T-helper 17 cell (primary cell): ENCODE data around the gene INPP4B. TPM values are rescaled to one million over a fixed set of nuclear protein-coding genes. Genes with fewer than 3 reads are reported as not detected.

Experiments
- ATAC-seq: fragments of 150-1000 bp; cut with Tn5 transposase; 2 replicates; pipeline ENCODE4 v1.10.0; 2021; ENCODE audit warnings: mild to moderate bottlenecking, moderate library complexity
- DNase-seq, 3 donors: peaks; one replicate each; pipeline versions ENCODE4 v3.0.0 to v3.0.0-alpha.2; 2020 to 2021
- H3K9me3 ChIP-seq: one replicate; pipeline ENCODE4 v1.7.0; 2013; ENCODE audit warnings: low read length, mild to moderate bottlenecking; ENCODE audit not compliant: control insufficient read depth, poor library complexity, severe bottlenecking
- H3K27ac Mint-ChIP-seq: one replicate; pipeline ENCODE4 v1.8.0; 2022; ENCODE audit warnings: mild to moderate bottlenecking, moderate library complexity, mixed read lengths
- H3K27me3 Mint-ChIP-seq: one replicate; pipeline ENCODE4 v1.8.0; 2022; ENCODE audit warnings: mixed read lengths
- H3K36me3 Mint-ChIP-seq: one replicate; pipeline ENCODE4 v1.8.0; 2022; ENCODE audit warnings: low read depth, mixed read lengths
- H3K4me1 Mint-ChIP-seq: one replicate; pipeline ENCODE4 v1.8.0; 2022; ENCODE audit warnings: mild to moderate bottlenecking, mixed read lengths
- H3K4me3 Mint-ChIP-seq: one replicate; pipeline ENCODE4 v1.8.0; 2022; ENCODE audit warnings: mild to moderate bottlenecking, moderate library complexity, mixed read lengths
- total RNA-seq, 4 donors: library from RNA in 2 of 4; stranded (reverse) in 2 of 4; gene quantifications; one replicate each; pipeline ENCODE4 v1.2.3 and lab custom pipeline; 2022 to 2026

The INPP4B gene
- total RNA-seq, 2 donors from 2014 or later: 91.8 to 102 TPM

DNA sequence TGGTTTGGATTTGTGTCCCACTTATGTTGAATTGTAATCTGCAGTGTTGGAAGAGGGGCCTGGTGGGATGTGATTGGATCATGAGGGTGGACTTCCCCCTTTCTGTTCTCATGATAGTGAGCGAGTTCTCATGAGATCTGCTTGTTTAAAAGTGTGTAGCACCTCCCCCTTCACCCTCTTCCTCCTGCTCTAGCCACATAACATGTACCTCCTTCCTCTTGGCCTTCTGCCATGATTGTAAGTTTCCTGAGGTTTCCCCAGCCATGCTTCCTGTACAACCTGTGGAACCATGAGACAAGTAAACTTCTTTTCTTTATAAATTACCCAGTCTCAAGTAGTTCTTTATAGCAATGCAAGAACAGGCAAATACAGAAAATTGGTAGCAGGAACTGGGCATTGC, 138.7 kb downstream of the INPP4B start:
- Mint-ChIP-seq H3K27me3 (no peaks in the 10 kb centered on the region), H3K4me3 (peak overlapping the region; percentile 1), H3K4me1 (peaks cover 4% of the 10 kb centered on the region), H3K36me3 (peaks cover 4% of the 10 kb centered on the region), H3K27ac (no peak overlapping the region)
- no peak for ATAC-seq
- DNase-seq: no peak
- H3K9me3 ChIP-seq: no peaks in the 10 kb centered on the region

- no peaks in the 10 kb centered on the region for H3K9me3 ChIP-seq
- no peak overlapping the region for H3K4me3 Mint-ChIP-seq
- ATAC-seq: no peak
- peaks cover 4% of the 10 kb centered on the region for H3K36me3 Mint-ChIP-seq
- peaks cover 4% of the 10 kb centered on the region for H3K4me1 Mint-ChIP-seq
- DNase-seq: no peak
- H3K27me3 Mint-ChIP-seq: no peaks in the 10 kb centered on the region
- no peak overlapping the region for H3K27ac Mint-ChIP-seq
Observed at GRCh38 chr4:142706381-142706780, 139.7 kb downstream of the INPP4B start.

GRCh38 chr4:142705820-142706219, 140.3 kb downstream of the INPP4B start:
- ATAC-seq (no peak), DNase-seq (no peak)
- Mint-ChIP-seq H3K27me3 (no peaks in the 10 kb centered on the region), H3K4me1 (peaks cover 8% of the 10 kb centered on the region), H3K4me3 (no peak overlapping the region), H3K36me3 (peaks cover 4% of the 10 kb centered on the region), H3K27ac (no peak overlapping the region)
- no peaks in the 10 kb centered on the region for H3K9me3 ChIP-seq

DNA sequence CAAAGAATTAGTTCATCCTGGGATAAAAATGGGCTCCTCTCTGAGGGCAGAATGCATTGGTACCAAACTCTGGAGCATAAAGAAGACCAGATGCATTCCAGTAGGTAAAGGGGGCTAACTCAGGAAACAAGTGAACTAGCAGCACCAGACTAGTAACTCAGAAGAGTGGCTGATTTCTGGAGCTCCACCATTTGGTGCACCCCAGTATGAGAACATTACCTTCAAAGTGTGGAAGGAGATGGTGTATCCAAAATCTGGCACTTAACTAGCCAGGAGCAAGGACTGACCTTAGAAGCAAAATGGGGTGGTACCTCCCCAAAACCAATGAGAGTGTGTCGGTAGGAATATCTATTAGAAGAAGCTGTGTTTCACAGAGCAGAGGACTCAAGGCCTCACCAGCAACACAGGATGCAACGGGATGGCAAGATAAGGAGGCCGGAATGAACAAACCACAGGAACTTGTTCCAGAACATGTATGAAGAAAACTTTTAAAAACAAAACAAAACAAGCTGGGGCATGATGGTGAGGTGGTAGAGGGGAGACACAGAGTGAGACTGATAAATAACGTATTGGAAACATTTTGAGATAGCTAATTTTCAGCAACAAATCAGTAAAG, 142.3 kb downstream of the INPP4B start:
- H3K9me3 ChIP-seq: no peaks in the 10 kb centered on the region
- H3K4me1 Mint-ChIP-seq: peaks cover 18% of the 10 kb centered on the region
- H3K36me3 Mint-ChIP-seq: peaks cover 7% of the 10 kb centered on the region
- no peaks in the 10 kb centered on the region for H3K27me3 Mint-ChIP-seq
- ATAC-seq (peak; percentile 81), DNase-seq (peak in 1 of 3 donors; percentile 8)
- no peak overlapping the region for H3K4me3 Mint-ChIP-seq
- no peak overlapping the region for H3K27ac Mint-ChIP-seq

- H3K4me3 Mint-ChIP-seq: peak overlapping the region; percentile 26
- no peaks in the 10 kb centered on the region for H3K9me3 ChIP-seq
- DNase-seq (no peak), ATAC-seq (no peak)
- peaks cover 5% of the 10 kb centered on the region for H3K36me3 Mint-ChIP-seq
- peaks cover 35% of the 10 kb centered on the region for H3K4me1 Mint-ChIP-seq
- H3K27ac Mint-ChIP-seq: peak overlapping the region; percentile 94
- H3K27me3 Mint-ChIP-seq: no peaks in the 10 kb centered on the region
Observed at GRCh38 chr4:142701017-142701416, 145.1 kb downstream of the INPP4B start.

GRCh38 chr4:142700531-142700930, 145.6 kb downstream of the INPP4B start:
- ATAC-seq (peak; percentile 14), DNase-seq (no peak)
- Mint-ChIP-seq H3K4me3 (peak overlapping the region; percentile 26), H3K27me3 (no peaks in the 10 kb centered on the region), H3K4me1 (peaks cover 39% of the 10 kb centered on the region), H3K36me3 (peaks cover 5% of the 10 kb centered on the region), H3K27ac (peak overlapping the region; percentile 94)
- H3K9me3 ChIP-seq: no peaks in the 10 kb centered on the region

DNA sequence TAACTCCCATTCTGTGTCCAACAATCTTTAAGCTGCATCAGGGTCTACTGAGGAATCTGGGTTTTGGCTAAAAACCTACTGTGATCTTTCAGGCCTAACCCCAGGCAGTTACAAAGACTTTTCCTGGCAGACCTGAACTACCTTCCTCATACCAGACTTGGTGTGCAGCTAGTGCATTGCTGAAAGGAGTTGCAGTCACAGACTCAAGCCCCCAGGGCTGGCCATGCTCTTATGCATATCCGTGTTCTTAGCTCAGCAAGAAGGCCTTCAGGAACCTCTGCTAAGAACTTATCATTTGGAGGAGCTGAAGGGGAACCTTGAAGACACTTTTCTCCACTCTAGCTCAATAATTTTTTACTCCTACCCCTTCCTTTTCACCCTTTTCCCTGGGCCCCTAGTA, 147.5 kb downstream of the INPP4B start:
- no peak for DNase-seq
- Mint-ChIP-seq H3K36me3 (peaks cover 5% of the 10 kb centered on the region), H3K4me1 (peaks cover 39% of the 10 kb centered on the region), H3K27ac (peak overlapping the region; percentile 94), H3K4me3 (no peak overlapping the region), H3K27me3 (no peaks in the 10 kb centered on the region)
- ATAC-seq: no peak
- H3K9me3 ChIP-seq: no peaks in the 10 kb centered on the region

- H3K36me3 Mint-ChIP-seq: peaks cover 5% of the 10 kb centered on the region
- H3K9me3 ChIP-seq: no peaks in the 10 kb centered on the region
- no peak overlapping the region for H3K4me3 Mint-ChIP-seq
- H3K27ac Mint-ChIP-seq: peak overlapping the region; percentile 94
- H3K27me3 Mint-ChIP-seq: no peaks in the 10 kb centered on the region
- no peak for ATAC-seq
- H3K4me1 Mint-ChIP-seq: peaks cover 37% of the 10 kb centered on the region
- no peak for DNase-seq
Observed at GRCh38 chr4:142697928-142698327, 148.2 kb downstream of the INPP4B start.

GRCh38 chr4:142697320-142697719, 148.8 kb downstream of the INPP4B start:
- H3K27me3 Mint-ChIP-seq: no peaks in the 10 kb centered on the region
- DNase-seq (no peak), ATAC-seq (no peak)
- H3K9me3 ChIP-seq: no peaks in the 10 kb centered on the region
- peak overlapping the region; percentile 94 for H3K27ac Mint-ChIP-seq
- peaks cover 5% of the 10 kb centered on the region for H3K36me3 Mint-ChIP-seq
- H3K4me1 Mint-ChIP-seq: peaks cover 35% of the 10 kb centered on the region
- peak overlapping the region; percentile 46 for H3K4me3 Mint-ChIP-seq

DNA sequence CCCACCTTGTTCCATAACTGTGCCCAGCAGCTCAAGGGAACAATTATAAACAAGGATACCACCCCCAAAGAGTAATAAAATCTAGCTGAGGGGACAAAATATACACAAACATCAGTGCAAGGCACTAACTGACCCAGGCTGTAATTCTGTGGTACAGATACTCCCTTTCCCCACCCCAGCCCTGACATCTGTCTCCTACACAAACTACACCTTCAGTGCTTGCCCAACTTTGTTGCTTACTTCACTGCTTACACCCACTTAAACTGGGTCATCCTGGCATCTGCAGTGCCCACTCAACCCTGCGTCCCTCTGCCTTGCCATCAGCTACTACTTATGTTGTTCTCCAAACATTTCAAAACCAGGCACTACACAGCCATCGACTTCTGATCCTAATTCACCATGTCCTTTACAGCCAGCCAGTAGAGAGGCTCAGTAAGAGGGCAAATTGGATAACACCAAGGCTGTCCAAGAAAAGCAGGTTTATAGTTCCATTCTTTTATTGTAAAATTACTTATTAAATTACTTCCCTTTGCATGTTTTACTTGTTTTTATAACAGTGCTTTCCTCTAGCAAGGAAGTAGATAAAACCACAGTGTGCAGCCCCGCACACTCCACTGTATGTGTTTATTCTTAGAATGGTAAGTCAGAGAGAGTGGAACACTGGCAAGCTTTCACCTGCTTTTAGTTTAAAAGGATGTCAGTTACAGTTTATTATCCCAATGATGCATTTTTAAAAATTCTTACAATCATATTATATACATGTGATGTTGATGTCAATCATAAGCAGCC, 149.6 kb downstream of the INPP4B start:
- H3K4me3 Mint-ChIP-seq: peak overlapping the region; percentile 46
- peaks cover 35% of the 10 kb centered on the region for H3K4me1 Mint-ChIP-seq

DNA sequence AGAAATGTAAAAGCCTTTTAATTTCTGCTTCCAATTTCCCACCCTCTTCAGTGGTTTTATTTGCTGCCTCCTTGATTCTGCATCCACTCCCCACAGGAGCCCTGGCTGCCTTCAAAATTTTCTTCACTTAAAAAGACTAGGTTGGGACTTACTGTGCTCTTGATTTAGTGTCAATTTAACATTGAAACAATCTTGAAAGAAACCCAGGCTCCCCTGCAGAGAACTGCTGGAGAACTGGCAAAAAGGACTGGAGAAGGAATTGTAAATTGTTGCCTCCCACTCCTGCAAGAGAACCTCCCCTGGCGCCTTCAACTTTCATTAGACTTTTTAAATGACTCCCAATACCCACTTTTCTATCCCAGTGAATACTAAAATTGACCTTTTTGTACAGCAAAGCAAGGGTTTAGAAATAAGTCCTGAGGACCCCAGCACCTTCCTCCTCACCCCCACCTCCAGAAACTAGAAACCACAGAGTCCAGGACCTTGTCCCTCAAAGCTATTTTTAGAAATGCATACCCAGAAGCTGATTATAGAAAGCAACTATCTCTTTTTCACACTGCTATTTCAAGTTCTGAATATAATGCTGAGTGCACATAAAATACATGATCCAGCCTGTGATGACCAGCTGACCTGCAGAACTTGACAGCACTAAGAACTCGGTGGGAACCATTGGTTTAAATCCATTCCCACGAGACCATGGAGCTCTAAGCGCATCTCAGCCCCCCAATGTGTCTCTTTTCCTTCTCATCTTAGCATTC, 155.5 kb downstream of the INPP4B start:
- Mint-ChIP-seq H3K4me3 (no peak overlapping the region), H3K27ac (no peak overlapping the region), H3K27me3 (no peaks in the 10 kb centered on the region), H3K4me1 (no peaks in the 10 kb centered on the region), H3K36me3 (peaks cover 3% of the 10 kb centered on the region)
- no peak for DNase-seq
- no peak for ATAC-seq
- H3K9me3 ChIP-seq: no peaks in the 10 kb centered on the region

More for the DNA sequence above, 149.6 kb downstream of the INPP4B start:
- no peak for DNase-seq
- Mint-ChIP-seq H3K27ac (peak overlapping the region; percentile 94), H3K27me3 (no peaks in the 10 kb centered on the region), H3K36me3 (peaks cover 5% of the 10 kb centered on the region)
- H3K9me3 ChIP-seq: no peaks in the 10 kb centered on the region
- peak; percentile 71 for ATAC-seq

DNA sequence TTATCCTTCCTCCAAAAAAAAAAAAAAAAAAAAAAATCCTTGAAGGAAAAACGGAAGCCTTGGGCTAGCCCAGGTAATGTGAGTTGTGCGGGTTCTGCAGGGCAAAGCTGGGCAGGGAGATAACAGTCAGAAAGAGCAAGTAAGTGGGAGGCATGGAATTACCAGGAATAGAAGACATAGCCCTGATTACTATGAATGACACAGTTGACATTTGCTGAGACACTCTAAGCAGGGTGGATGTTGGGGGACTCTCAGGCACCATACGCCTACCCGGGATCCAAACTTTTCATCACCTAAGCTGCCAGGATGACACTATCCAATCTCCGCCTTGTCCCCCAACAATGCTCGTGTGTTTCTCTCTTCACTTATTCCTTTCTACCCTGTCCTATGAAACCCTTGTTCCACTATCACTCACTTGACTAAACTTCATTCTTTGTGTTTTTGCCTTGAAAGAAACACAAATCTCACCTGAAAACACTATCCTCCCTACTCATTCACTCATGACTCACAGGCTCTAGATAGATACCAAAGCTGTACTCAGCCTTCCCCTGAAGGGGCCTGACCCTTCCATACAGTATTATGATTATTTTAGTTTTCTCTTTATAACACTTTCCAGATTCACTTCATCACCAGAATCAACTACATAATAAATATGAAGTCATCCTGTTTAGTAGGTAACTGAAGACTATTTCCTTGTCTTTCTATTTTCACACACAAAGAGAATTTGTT, 158.4 kb downstream of the INPP4B start:
- H3K27ac Mint-ChIP-seq: no peak overlapping the region

DNA sequence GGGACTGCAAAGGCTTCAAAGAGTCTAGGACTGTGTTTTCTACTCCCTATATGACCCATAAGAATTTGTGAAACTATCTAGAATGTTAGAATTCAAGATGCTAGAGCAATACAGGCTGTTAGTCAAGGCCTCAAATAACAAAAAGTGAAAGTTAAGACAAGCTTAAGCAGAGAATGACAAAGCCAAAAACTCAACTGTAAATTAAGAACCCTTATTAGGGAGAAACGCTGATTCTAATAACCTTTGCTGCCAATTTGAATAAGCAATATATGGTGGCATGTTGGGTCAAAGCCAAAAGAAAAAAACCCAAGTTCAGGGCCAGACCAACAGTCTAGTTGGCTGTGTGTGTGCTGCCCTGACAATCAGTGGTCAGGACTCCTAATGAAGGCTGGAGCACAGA, 160.0 kb downstream of the INPP4B start:
- H3K27ac Mint-ChIP-seq: no peak overlapping the region
- peaks cover 3% of the 10 kb centered on the region for H3K36me3 Mint-ChIP-seq
- no peaks in the 10 kb centered on the region for H3K27me3 Mint-ChIP-seq
- ATAC-seq: no peak
- no peak overlapping the region for H3K4me3 Mint-ChIP-seq
- no peaks in the 10 kb centered on the region for H3K9me3 ChIP-seq
- DNase-seq: no peak
- no peaks in the 10 kb centered on the region for H3K4me1 Mint-ChIP-seq

More for the DNA sequence above, 158.4 kb downstream of the INPP4B start:
- Mint-ChIP-seq H3K4me3 (no peak overlapping the region), H3K36me3 (peaks cover 3% of the 10 kb centered on the region), H3K27me3 (no peaks in the 10 kb centered on the region), H3K4me1 (no peaks in the 10 kb centered on the region)
- no peaks in the 10 kb centered on the region for H3K9me3 ChIP-seq
- no peak for ATAC-seq
- DNase-seq: no peak
